ENCODE data around the gene CLNS1A.
"Not testable (repeated sequence)": the region's sequence is repeated elsewhere in the genome, so short reads cannot be mapped to it uniquely, and the experiment has no call there.

Gene CLNS1A

DNA sequence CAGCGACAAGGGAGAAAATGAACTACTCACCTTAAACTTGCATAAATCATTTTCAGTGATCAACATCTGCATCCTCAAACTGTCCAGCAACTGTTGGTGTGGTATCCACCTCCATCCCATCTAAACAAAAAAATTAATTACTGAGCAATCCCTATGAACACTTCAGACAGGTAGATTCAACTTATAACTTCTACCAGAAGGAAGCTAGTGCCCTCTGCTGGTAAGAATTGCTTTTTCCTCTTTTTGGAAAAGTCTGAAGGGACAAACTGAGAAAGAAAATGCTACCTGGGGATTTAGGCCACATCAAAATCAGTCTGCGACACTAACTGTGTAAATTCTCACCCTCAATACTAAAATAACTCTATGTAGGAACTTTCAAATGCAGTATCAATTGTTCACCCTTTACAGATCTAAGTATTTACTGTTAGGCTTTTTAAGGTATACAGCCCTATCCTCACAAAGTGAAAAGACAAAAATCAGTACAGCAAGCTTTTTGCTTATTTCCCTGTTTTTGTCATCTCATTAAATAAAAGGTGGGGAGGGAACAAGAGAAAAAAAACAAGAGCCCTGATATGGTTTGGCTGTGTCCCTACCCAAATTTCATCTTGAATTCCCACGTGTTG lies 17.9 kb downstream of the CLNS1A start:
- peak; percentile 28 for DNase-seq (ENCODE audit: low read depth)

DNA sequence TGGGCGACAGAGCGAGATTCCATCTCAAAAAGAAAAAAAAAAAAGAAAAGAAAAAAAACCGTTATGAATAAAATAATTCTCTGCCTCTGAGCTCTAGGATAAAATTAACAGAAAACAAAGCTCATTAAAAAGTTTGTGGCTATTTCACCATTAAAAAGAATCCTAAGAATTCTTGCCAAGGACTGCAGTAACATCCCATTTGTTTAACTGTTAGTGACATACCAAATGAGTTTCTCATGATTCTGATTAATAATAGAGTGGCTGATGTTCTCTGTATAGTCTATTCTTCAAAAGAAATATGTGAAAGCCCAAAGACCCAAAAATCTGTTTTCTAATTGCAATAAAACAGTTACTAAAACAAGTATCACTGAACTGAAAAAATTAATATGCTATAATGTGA lies 19.7 kb downstream of the CLNS1A start:
- peak; percentile 40 for DNase-seq (ENCODE audit: low read depth)

DNA sequence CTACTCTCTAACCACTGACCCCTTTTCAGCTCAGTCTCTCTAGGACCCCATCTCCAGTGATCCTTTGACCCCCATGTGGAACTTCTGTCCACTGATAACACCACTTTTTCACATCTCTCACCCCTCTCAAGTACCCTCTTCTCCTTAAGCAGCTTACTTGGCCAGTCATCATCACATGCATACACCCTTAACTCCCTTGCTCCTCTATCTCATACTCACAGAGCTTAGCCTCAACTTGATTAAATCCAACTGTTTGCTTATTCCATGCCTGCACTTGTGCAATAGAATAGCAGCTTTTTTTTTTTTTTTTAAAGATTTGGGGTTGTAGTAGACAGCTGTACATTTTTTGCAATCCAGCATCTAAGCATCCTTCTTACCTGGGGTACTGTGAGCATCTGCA lies 25.7 kb downstream of the CLNS1A start:
- peak; percentile 51 for DNase-seq (ENCODE audit: low read depth)

DNA sequence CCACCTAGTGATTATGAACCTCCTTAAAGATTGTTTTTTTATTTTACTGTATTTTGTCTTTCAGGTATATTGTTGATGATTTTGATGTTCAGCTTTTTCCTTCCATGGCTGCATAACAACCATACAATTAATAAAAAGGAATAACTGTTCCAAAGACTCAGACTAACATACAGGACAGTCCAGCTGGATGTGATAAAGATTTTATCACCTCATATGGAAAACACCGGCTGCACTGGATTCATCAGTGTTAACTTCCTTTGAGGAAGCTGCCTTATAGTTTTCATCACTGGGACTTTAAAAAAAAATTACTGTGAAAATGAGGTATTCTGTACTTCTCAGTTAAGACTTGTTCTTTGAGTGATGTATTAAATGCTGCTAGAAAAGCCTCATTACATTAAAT lies 28.4 kb downstream of the CLNS1A start:
- no peak for DNase-seq (ENCODE audit: low read depth)

DNA sequence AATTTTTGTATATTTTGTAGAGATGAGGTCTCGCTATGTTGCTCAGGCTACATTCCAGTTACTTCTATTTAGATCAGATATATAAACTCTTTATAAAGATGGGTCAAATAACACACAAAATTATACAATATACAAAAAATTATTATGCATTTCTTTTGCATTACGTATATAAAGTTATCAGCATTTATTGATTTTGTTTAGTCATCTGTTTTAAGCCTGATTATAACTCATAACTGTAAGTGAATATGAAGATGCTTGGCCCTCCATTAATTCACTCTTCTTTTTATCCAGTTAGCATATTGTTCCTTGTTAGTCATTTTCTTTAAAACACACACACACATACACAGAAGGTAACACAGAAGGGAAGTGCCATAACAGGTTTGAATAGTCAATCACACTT lies 33.3 kb downstream of the CLNS1A start:
- no peak for DNase-seq (ENCODE audit: low read depth)

DNA sequence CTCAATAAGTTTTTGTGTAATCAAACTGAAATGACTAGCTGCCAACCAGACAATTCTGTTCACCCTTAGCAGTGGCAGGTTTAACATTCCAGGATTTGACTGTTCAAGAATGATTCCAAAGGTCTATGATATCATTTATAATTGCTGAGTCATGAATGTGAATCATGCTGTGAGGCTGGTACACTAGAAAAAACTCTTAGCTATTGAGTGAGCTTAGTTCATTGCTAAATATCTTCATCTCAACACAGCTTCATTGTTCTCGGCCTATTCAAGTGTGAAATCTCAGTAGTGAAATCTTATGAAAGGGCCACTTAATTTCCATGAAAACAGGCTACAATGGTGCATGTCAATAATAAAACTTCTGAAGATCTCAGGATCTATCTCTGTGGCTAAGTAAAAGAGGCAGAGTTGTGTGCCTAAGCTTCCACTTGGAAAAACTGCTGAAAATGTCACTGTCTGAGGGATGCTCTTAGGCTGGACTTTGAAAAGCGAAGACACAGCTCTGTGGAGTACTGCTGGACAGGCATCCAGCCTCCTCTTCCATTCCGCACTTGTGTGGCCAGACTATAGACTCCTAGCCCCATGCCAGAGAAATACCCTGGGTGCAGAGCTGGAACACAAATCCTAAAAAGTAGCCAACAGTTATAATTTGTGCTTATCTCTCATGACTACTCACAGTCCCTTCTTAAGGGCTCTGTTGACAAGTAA lies 35.1 kb downstream of the CLNS1A start:
- DNase-seq (ENCODE audit: low read depth) = peak; percentile 83

DNA sequence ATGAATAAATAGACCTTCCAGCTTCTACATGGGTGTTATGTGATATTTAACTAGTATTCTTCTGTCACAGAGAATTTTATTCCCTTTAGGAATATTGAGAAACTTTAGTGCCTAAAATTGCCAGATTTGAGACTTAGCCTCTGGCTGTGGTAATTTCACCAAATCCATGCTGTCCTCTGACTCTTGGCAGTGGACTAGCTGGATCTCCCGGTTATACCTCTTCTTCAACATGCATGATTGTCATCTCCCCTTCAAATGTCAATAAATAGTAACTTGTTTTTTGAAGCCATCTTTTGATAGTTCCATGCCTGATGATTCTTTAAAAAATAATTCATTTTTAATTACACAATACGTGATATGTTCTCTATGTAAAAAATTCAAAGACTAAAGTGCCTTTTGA lies 39.4 kb downstream of the CLNS1A start:
- DNase-seq (ENCODE audit: low read depth) = no peak

DNA sequence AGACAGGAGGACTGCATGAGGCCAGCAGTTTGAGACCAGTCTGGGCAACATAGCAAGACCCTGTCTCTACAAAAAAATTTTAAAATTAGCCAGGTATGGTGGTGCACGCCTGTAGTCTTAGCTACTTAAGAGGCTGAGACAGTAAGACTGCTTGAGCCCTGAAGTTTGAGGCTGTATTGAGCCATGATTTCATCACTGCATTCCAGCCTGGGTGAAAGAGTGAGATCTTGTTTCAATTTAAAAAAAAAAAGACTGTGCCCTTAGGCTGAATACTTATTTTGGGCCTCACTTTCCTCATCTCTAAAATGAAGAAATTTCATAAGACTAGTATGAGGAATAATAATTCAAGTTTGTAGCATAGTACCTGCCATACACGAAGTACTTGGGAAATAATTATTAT lies 41.0 kb downstream of the CLNS1A start:
- DNase-seq (ENCODE audit: low read depth) = peak; percentile 89

DNA sequence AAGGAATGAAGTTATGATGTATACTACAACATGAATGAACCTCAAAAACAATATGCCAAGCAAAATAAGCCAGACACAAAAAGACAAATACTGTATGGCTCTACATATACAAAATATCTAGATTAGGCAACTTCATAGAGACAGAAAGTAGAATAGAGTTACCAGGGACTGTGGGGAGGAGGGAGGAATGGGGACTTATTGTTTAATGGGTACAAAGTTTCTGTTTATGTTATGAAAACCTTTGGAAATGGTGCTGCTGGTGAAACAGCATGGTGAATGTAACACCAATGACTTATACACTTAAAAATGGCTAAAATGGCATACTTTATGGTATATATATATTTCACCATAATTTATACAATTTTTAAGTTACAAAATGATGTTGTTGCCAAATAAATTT lies 43.7 kb downstream of the CLNS1A start:
- DNase-seq (ENCODE audit: low read depth) = peak; percentile 9

DNA sequence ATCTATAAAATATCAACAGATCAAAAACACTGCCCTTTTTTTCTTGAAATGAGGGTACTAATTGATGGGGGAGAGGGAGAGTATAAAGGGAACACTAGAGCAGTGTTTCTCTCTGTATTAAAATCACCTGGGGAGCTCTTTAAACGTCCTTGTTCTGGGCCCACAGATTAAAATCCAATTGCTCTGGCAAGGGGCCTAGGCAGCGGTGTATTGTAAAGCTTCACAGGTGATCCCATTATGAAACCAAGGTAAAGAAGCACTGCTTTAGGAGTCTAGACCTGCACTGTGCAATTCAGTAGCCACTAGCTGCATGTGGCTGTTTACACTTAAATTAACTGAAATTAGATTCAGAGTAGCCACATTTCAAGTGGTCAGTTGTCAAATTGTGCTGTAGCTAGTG lies 44.9 kb downstream of the CLNS1A start:
- no peak for DNase-seq (ENCODE audit: low read depth)

DNA sequence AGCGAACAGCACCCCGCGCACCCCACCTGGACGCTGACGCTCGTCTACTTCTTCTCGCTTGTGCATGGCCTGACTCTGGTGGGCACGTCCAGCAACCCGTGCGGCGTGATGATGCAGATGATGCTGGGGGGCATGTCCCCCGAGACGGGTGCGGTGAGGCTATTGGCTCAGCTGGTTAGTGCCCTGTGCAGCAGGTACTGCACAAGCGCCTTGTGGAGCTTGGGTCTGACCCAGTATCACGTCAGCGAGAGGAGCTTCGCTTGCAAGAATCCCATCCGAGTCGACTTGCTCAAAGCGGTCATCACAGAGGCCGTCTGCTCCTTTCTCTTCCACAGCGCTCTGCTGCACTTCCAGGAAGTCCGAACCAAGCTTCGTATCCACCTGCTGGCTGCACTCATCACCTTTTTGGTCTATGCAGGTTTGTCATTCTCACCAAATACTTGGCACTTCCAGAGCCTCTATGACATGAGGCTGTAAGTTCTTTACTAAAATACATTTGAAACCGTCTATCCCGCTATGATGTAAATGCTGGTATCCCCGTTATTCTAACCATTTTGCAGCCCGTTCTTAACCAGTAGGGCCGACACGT lies 47.3 kb downstream of the CLNS1A start:
- DNase-seq (ENCODE audit: low read depth) = peak; percentile 32

DNA sequence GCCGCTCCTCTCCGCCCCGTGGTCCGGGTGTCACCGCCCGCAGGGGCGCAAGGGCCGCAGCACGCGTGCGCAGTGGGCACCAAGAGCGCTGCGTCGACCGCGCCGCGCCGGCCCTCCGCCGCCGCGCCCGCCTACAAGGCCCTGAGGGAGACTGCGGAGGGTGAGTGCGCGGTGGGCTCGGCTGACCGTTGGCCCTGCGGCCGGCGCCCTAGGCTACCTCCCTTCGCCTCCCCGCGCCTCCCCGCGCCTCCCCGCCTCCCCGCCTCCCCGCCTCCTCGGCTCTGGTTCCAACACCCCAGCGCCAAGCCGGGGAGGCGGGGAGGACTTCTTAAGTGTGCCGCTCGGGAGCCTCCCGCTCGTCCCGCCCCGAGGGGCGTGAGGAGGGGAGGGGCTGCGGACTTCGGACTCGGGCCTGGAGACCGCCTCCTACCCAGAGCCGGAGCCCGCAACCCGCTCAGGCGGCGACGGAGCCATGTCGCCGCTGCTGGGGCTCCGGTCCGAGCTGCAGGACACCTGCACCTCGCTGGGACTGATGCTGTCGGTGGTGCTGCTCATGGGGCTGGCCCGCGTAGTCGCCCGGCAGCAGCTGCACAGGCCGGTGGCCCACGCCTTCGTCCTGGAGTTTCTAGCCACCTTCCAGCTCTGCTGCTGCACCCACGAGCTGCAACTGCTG lies 47.9 kb downstream of the CLNS1A start, which contains the start of gene AQP11:
TSS of gene AQP11 (plus strand) at position 433 of the 673 bp plus-strand sequence. CDS start at position 473, 40 bp downstream.
- DNase-seq (ENCODE audit: low read depth) = peak; percentile 88

DNA sequence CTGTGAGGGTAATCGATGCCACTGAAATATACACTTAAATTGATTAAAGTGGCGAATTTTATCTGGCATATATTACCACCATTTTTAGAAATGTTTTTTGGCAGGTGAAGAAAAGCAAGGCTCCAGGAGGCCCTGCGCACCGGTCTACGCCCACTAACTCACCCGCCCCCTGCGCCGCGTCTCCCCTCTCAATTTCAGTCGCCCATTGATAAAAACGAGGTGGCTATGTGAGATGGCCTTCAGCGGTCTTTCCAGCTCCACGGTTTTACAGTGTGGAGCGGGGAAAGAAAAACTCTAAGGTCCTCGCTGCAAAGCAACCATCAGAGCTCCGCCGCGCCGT lies 48.4 kb downstream of the CLNS1A start:
- DNase-seq (ENCODE audit: low read depth) = no peak

DNA sequence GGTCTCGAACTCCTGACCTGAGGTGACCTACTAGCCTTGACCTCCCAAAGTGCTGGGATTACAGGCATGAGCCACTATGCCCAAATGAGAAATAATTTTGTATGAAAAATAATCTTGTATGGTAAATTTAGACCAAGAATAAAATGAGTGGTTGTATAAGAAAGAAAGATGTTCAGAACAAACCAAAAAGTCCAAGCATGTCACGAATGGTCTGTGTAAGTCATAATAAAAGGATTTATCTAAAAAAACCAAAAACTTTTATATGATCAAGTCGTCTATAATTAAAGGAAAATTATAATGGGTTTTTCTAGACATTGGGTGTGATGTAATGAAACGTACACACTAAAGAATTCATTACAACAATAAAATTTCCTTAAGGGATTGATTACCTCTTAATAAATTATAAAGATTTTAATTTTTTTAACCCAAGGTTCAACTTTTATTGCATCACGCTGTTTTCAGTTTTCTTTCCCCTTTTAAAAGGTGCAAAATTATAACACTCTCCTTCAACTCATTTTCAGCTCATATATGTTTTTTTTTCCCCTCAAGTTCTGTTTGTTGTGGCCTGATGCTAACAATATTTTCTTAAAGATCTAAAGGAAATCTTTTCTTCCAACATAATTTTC lies 56.8 kb downstream of the CLNS1A start:
- no peak for DNase-seq (ENCODE audit: low read depth)

DNA sequence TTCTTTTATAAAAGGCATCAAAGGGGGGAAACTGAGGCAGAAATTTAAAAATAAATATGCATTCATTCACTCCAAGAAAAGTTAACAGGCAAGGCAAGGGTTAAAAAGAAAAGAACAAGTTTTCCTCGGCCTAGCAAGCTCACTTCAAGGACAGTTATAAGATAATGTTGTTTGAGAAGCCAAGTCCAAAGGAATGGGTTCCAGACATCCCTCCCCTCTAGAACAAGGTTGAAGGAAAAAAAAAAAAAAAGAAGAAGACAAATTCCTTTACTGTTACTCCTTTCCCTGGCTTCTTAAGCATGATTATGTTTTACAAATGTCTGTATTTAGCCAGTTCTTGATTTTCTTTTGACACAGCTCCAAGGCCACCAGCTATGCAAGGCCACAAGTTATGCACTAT lies 62.2 kb downstream of the CLNS1A start:
- DNase-seq (ENCODE audit: low read depth) = not testable (repeated sequence)

DNA sequence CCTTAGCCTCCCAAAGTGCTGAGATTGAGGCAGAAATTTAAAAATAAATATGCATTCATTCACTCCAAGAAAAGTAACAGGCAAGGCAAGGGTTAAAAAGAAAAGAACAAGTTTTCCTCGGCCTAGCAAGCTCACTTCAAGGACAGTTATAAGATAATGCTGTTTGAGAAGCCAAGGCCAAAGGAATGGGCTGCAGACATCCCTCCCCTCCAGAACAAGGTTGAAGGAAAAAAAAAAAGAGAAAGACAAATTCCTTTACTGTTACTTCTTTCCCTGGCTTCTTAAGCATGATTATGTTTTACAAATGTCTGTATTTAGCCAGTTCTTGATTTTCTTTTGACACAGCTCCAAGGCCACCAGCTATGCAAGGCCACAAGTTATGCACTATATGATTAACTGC lies 66.7 kb downstream of the CLNS1A start:
- not testable (repeated sequence) for DNase-seq (ENCODE audit: low read depth)

DNA sequence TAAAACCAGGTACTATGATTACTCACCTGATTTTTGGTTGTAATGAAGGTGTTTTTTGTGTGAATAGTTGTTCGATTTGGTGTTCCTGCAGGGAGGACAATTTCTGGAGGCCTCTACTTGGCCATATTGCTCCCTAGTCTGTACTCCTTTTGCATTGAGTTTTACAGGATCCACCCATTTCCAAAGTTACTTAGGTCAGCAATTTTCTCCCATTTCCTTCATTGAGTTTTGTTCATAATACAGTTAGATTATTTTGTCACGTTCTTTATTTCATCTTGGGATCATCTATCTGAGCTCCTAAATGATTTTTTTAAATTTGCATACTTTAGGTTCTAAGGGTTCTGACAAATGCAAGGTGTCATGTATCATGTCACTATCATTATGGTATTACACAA lies 67.9 kb downstream of the CLNS1A start:
- no peak for DNase-seq (ENCODE audit: low read depth)

DNA sequence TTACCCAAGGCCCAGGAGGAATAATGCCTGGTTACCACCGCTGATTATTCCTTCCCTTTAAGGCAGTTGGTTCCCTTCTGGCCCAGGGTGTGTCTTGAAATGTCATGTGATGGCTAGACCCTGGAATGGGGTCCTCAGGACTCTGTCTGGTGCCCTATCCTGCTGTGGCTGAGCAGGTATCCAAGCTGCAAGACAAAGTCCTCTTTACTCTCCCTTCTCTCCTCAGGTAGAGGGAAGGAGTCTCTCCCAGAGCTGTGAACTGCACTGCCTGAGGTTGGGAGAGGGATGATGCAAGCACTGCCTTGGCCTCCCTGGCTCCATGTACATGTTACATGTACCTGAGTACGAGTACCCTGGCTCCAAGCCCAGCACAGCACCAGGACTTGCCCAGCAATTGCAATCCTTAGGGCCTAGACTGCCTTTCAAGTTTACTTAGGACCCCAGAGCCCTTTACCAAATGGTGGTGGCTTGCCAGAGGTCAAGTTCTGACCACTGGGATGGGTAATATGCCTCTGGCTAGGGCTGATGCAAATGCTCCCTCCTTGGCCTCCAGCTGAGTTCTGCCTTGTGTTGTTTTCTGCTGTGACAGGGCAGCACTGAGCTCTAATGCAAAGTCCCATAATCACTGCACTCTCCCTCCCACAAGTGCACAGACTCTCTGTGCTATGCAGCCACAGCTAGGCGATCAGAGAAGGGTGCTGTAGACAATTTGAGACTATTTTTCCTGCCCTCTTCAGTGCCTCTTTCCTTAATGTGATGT lies 68.5 kb downstream of the CLNS1A start:
- no peak for DNase-seq (ENCODE audit: low read depth)

DNA sequence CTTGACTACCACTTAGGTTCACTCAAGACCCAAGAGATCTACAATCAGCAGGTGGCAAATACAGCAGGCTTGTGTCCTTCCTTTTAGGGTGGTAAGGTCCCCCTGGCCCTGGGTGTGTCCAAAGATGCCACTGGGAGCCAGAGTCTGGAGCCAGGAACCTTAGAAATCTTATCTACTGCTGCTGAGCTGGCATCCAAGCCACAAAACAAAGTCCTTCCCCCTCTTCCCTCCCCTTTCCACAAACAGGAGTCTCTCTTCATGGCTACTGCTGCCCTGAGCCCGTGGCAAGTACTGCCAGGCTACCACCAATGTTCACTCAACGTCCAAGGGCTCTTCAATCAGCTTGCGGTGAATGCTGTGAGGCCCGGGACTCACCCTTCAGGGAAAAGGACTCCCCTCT lies 69.3 kb downstream of the CLNS1A start:
- DNase-seq (ENCODE audit: low read depth) = no peak
